ENCODE measurements around the gene CRYL1. TPM values are rescaled to one million over a fixed set of nuclear protein-coding genes. Genes with fewer than 3 reads are reported as not detected.

Gene CRYL1
- total and polyA plus RNA-seq, 2 of the 8 experiments (the other 6 are each of a cell fraction or from before 2014, with no cell fraction given): 1.9 to 6.4 TPM

- TF ChIP-seq CHD7 (IDR thresholded peaks at IDR 0.05; ENCODE audit: insufficient replicate concordance, low read length) (no peak), MAFK (IDR thresholded peaks at IDR 0.05; ENCODE audit: low read depth, low read length) (no peak), PHF8 (conservative IDR thresholded peaks at IDR 0.05; ENCODE audit: low read depth, low read length) (no peak), RAD21 (IDR thresholded peaks at IDR 0.05 in 1 of 2, conservative IDR thresholded peaks at IDR 0.05 in 1 of 2; ENCODE audit: low read depth in 2 of 2, low read length in 2 of 2) (no peak)
These were observed 89.2 kb downstream of the CRYL1 start (continued) for GRCh38 chr13:20436505-20436904.
